GM19395 (cell line): ENCODE data around the gene SULT4A1.
A peak's percentile ranks its signal among the peaks of the same experiment; 100 is the strongest.
"Not testable (repeated sequence)": the region's sequence is repeated elsewhere in the genome, so short reads cannot be mapped to it uniquely, and the experiment has no call there.

Source experiments
- ATAC-seq: cut with Tn5 transposase; IDR thresholded peaks from one replicate; pipeline ENCODE4 v1.9.1; 2021; ENCODE audit warnings: mild to moderate bottlenecking, moderate library complexity; ENCODE audit not compliant: unreplicated experiment

Gene SULT4A1

GRCh38 chr22:43887391-43887790 is 25.1 kb upstream of the SULT4A1 start:
- ATAC-seq: no peak

- ATAC-seq: no peak
These were observed 23.9 kb upstream of the SULT4A1 start for GRCh38 chr22:43886231-43886630.

GRCh38 chr22:43885786-43886185 is 23.5 kb upstream of the SULT4A1 start:
- ATAC-seq: no peak

GRCh38 chr22:43885319-43885671 is 23.0 kb upstream of the SULT4A1 start:
- no peak for ATAC-seq

GRCh38 chr22:43884600-43885318 is 22.4 kb upstream of the SULT4A1 start:
- ATAC-seq: peak; percentile 74

- no peak for ATAC-seq
These were observed 21.6 kb upstream of the SULT4A1 start for GRCh38 chr22:43883719-43884415.

GRCh38 chr22:43883012-43883661 is 20.8 kb upstream of the SULT4A1 start:
- ATAC-seq: no peak

- ATAC-seq: no peak
These were observed 19.9 kb upstream of the SULT4A1 start for GRCh38 chr22:43882122-43882767.

GRCh38 chr22:43881091-43882061 is 19.1 kb upstream of the SULT4A1 start:
- ATAC-seq: no peak

GRCh38 chr22:43880541-43880991 is 18.3 kb upstream of the SULT4A1 start:
- ATAC-seq: no peak

- ATAC-seq: no peak
These were observed 17.7 kb upstream of the SULT4A1 start for GRCh38 chr22:43879901-43880540.

GRCh38 chr22:43878831-43879550 is 16.7 kb upstream of the SULT4A1 start:
- ATAC-seq: no peak

- ATAC-seq: no peak
These were observed 15.9 kb upstream of the SULT4A1 start for GRCh38 chr22:43878079-43878795.

- ATAC-seq: no peak
These were observed 14.7 kb upstream of the SULT4A1 start for GRCh38 chr22:43876866-43877509.

- ATAC-seq: no peak
These were observed 7.5 kb upstream of the SULT4A1 start for GRCh38 chr22:43869799-43870198.

- not testable (repeated sequence) for ATAC-seq
These were observed 6.7 kb upstream of the SULT4A1 start for GRCh38 chr22:43869001-43869400.

GRCh38 chr22:43867839-43868635 is 5.7 kb upstream of the SULT4A1 start:
- no peak for ATAC-seq
